ENCODE measurements around the gene PIH1D2.

GRCh38 chr11:112123129-112123528, 49.3 kb upstream of the PIH1D2 start:
- no peak for TF ChIP-seq POLR2A (IDR thresholded peaks at IDR 0.05)
- no peak for TF ChIP-seq CTCF (IDR thresholded peaks at IDR 0.05)

Data from uterus (tissue), 2 donors.